DMS153 treated with DMSO at 0.1 percent for 48 hours (cell line): Measurements from ENCODE around the gene FSTL4.

Experiments
- DNase-seq: peaks from one replicate; lab custom pipeline; 2025; ENCODE audit not compliant: unreplicated experiment; lab: John Stamatoyannopoulos, UW

The FSTL4 gene

GRCh38 chr5:133611357-133612248 is 738 bp downstream of the FSTL4 start:
- no peak for DNase-seq

GRCh38 chr5:133610489-133611356 is 1.6 kb downstream of the FSTL4 start:
- peak; percentile 16 for DNase-seq

GRCh38 chr5:133607451-133607850 is 4.9 kb downstream of the FSTL4 start:
- no peak for DNase-seq

GRCh38 chr5:133606835-133607234 is 5.5 kb downstream of the FSTL4 start:
- DNase-seq, result no peak

- DNase-seq, result no peak
Observed at GRCh38 chr5:133605323-133605722, 7.0 kb downstream of the FSTL4 start.

GRCh38 chr5:133603711-133604110 is 8.6 kb downstream of the FSTL4 start:
- DNase-seq, result no peak

GRCh38 chr5:133602835-133603380 is 9.4 kb downstream of the FSTL4 start:
- DNase-seq, result no peak

- DNase-seq, result no peak
Observed at GRCh38 chr5:133599600-133599999, 12.7 kb downstream of the FSTL4 start.

GRCh38 chr5:133599044-133599443 is 13.3 kb downstream of the FSTL4 start:
- no peak for DNase-seq

GRCh38 chr5:133596049-133596448 is 16.3 kb downstream of the FSTL4 start:
- DNase-seq, result no peak

- DNase-seq, result no peak
Observed at GRCh38 chr5:133595465-133595864, 16.9 kb downstream of the FSTL4 start.

GRCh38 chr5:133589286-133589685 is 23.1 kb downstream of the FSTL4 start:
- DNase-seq, result no peak

GRCh38 chr5:133582971-133583370 is 29.4 kb downstream of the FSTL4 start:
- no peak for DNase-seq

GRCh38 chr5:133581918-133582317 is 30.4 kb downstream of the FSTL4 start:
- DNase-seq, result peak; percentile 7

- no peak for DNase-seq
Observed at GRCh38 chr5:133581348-133581747, 31.0 kb downstream of the FSTL4 start.

- DNase-seq, result no peak
Observed at GRCh38 chr5:133580618-133581017, 31.7 kb downstream of the FSTL4 start.

- DNase-seq, result no peak
Observed at GRCh38 chr5:133579766-133580165, 32.6 kb downstream of the FSTL4 start.

GRCh38 chr5:133569347-133569746 is 43.0 kb downstream of the FSTL4 start:
- DNase-seq, result no peak

GRCh38 chr5:133565993-133566392 is 46.3 kb downstream of the FSTL4 start:
- DNase-seq, result no peak

- no peak for DNase-seq
Observed at GRCh38 chr5:133564921-133565565, 47.3 kb downstream of the FSTL4 start.

- no peak for DNase-seq
Observed at GRCh38 chr5:133562554-133562953, 49.8 kb downstream of the FSTL4 start.
